Measurements from ENCODE around the gene GPC3.

GRCh38 chrX:133837091-133837490 is 148.3 kb downstream of the GPC3 start:
- TF ChIP-seq, protein P1, sequence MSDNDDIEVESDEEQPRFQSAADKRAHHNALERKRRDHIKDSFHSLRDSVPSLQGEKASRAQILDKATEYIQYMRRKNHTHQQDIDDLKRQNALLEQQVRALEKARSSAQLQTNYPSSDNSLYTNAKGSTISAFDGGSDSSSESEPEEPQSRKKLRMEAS (IDR thresholded peaks at IDR 0.05) = no peak
- TF ChIP-seq, protein P2, sequence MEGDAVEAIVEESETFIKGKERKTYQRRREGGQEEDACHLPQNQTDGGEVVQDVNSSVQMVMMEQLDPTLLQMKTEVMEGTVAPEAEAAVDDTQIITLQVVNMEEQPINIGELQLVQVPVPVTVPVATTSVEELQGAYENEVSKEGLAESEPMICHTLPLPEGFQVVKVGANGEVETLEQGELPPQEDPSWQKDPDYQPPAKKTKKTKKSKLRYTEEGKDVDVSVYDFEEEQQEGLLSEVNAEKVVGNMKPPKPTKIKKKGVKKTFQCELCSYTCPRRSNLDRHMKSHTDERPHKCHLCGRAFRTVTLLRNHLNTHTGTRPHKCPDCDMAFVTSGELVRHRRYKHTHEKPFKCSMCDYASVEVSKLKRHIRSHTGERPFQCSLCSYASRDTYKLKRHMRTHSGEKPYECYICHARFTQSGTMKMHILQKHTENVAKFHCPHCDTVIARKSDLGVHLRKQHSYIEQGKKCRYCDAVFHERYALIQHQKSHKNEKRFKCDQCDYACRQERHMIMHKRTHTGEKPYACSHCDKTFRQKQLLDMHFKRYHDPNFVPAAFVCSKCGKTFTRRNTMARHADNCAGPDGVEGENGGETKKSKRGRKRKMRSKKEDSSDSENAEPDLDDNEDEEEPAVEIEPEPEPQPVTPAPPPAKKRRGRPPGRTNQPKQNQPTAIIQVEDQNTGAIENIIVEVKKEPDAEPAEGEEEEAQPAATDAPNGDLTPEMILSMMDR (IDR thresholded peaks at IDR 0.05 in 2 of 3, conservative IDR thresholded peaks at IDR 0.05 in 1 of 3; ENCODE audit: borderline replicate concordance in 1 of 3, insufficient read depth in 1 of 3, low read depth in 2 of 3, low read length in 2 of 3) = no peak
- TF ChIP-seq SIN3A (IDR thresholded peaks at IDR 0.05; ENCODE audit: low read depth) (no peak), POLR2A (IDR thresholded peaks at IDR 0.05; ENCODE audit: borderline replicate concordance, extremely low read depth, insufficient read depth, insufficient read length) (no peak), EGR1 (IDR thresholded peaks at IDR 0.05; ENCODE audit: low read depth) (no peak), EZH2 (IDR thresholded peaks at IDR 0.05) (no peak), EZH2phosphoT487 (IDR thresholded peaks at IDR 0.05; ENCODE audit: borderline replicate concordance) (no peak), ZFX (IDR thresholded peaks at IDR 0.05) (no peak), JUND (IDR thresholded peaks at IDR 0.05) (no peak), YY1 (IDR thresholded peaks at IDR 0.05; ENCODE audit: extremely low read depth, insufficient replicate concordance, low read depth, low read length) (no peak), POLR2AphosphoS5 (IDR thresholded peaks at IDR 0.05; ENCODE audit: low read depth, low read length) (no peak), CBX3 (IDR thresholded peaks at IDR 0.05; ENCODE audit: low read depth) (no peak), ZNF274 (IDR thresholded peaks at IDR 0.05; ENCODE audit: low read depth, low read length) (no peak)
- TF ChIP-seq, protein P3, sequence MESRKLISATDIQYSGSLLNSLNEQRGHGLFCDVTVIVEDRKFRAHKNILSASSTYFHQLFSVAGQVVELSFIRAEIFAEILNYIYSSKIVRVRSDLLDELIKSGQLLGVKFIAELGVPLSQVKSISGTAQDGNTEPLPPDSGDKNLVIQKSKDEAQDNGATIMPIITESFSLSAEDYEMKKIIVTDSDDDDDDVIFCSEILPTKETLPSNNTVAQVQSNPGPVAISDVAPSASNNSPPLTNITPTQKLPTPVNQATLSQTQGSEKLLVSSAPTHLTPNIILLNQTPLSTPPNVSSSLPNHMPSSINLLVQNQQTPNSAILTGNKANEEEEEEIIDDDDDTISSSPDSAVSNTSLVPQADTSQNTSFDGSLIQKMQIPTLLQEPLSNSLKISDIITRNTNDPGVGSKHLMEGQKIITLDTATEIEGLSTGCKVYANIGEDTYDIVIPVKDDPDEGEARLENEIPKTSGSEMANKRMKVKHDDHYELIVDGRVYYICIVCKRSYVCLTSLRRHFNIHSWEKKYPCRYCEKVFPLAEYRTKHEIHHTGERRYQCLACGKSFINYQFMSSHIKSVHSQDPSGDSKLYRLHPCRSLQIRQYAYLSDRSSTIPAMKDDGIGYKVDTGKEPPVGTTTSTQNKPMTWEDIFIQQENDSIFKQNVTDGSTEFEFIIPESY (IDR thresholded peaks at IDR 0.05; ENCODE audit: extremely low read depth, insufficient replicate concordance, low read length) = no peak
